WI38 (cell line): Measurements from ENCODE around the gene MORN4.
"Not testable (repeated sequence)": the region's sequence is repeated elsewhere in the genome, so short reads cannot be mapped to it uniquely, and the experiment has no call there.

ENCODE experiments used
- H3K4me3 ChIP-seq: 2 replicates; pipeline ENCODE4 v1.5.1; 2011; ENCODE audit warnings: low read depth, mild to moderate bottlenecking, control low read depth, low read length
- CTCF ChIP-seq: IDR thresholded peaks from 2 replicates; pipeline ENCODE4 v1.5.1; 2012; ENCODE audit warnings: low read depth, mild to moderate bottlenecking, control low read depth, low read length

Gene MORN4

GRCh38 chr10:97650726-97651125 is 17.4 kb upstream of the MORN4 start:
- H3K4me3 ChIP-seq: no peak overlapping the region
- TF ChIP-seq CTCF: no peak

GRCh38 chr10:97649405-97649750 is 16.1 kb upstream of the MORN4 start:
- H3K4me3 ChIP-seq: not testable (repeated sequence)

DNA sequence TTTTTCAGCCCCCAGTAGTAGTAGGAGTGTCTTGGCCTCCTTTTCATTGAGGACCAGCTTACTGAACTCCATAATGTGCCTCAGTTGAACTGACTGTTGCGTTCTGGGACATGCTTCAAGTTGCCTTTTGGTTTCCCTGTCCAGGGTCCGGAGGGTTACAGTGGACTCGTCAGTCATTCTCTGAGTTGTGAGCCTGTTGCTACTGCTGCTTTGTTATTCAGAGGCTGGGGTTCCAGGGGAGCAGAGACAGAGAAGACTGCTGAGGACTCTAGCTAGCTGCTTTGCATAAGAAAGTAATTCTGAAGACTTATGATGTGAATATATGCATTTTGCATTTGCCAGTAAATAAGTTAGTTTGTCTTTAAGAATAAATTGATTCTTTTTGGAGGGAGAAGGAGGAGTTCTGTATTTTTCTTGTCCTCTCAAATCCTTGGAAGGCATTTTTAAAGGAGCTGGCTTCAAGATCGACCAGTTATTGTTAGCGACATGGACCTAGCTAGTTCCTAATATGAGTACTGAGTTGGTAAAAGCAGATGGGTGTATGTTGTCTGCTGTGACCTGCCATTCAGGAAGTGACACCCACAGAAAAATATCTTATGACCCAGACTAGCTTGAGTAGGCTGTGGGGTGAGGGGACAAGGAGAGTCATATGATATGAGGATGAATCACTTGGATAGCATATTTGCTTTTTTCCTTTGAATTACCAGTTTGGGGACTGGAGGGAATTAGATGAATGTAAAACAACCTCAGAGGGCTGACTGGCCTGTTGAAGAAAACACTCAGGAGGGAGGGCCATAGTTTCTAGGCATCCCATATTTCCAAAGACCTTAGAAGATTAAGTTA is 15.5 kb upstream of the MORN4 start:
- no peak for TF ChIP-seq CTCF
- H3K4me3 ChIP-seq: peak overlapping the region; percentile 26; the same call in 1 of the 2 replicates

GRCh38 chr10:97647556-97647955 is 14.3 kb upstream of the MORN4 start:
- no peak for TF ChIP-seq CTCF
- H3K4me3 ChIP-seq: no peak overlapping the region

DNA sequence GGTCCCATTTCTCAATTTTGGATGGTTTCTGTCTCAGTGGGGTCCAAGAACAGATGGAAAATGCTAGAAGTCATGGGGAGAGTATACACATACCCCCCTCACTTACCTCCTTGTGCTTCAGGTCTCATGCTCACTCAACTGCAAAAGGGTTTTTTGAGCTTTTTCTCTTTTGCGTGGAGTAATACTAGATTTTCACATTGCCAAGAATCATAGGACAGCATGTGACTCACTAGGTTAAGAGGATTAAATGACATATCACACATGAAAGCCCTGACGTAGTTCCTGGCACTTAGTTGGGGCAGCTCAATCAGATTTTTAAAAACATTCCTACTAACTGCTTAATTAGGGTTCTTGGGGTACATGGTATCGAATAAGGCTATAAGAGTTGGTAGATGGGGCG is 11.6 kb upstream of the MORN4 start:
- H3K4me3 ChIP-seq: no peak overlapping the region
- no peak for TF ChIP-seq CTCF

GRCh38 chr10:97643441-97643985 is 10.2 kb upstream of the MORN4 start:
- TF ChIP-seq CTCF: no peak
- no peak overlapping the region for H3K4me3 ChIP-seq

DNA sequence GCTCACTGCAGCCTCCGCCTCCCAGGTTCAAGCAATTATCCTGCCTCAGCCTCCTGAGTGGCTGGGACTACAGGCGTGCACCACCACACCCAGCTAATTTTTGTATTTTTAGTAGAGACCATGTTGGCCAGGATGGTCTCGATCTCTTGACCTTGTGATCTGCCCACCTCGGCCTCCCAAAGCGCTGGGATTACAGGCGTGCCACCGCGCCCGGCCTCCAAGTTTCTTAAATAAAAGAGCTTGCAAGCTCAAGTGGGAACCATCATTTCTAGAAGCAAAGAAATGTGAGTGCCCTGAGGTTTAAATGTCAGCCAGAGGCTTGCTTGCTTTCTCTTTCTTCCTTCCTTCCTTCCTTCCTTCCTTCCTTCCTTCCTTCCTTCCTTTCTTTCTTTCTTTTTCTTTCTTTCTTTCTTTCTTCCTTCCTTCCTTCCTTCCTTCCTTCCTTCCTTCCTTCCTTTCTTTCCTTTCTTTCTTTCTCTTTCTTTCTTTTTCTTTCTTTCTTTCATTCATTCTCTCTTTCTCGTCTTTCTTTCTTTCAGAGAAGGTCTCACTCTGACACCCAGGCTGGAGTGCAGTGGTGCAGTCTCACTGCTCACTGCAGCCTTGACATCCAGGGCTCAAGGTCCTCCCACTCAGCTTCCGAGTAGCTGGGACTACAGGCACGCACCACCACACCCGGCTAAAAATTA is 9.3 kb upstream of the MORN4 start:
- H3K4me3 ChIP-seq: not testable (repeated sequence)
